Activated gamma-delta T cell treated with anti-CD3 and anti-CD28 coated beads, Interleukin-2, amount 50 U/mL, for 16 hours (primary cell): ENCODE results near the gene KISS1.

Source experiments
- DNase-seq: peaks from one replicate; pipeline ENCODE4 v3.0.0-alpha.2; 2020; ENCODE audit warnings: low read depth

Gene KISS1

DNA sequence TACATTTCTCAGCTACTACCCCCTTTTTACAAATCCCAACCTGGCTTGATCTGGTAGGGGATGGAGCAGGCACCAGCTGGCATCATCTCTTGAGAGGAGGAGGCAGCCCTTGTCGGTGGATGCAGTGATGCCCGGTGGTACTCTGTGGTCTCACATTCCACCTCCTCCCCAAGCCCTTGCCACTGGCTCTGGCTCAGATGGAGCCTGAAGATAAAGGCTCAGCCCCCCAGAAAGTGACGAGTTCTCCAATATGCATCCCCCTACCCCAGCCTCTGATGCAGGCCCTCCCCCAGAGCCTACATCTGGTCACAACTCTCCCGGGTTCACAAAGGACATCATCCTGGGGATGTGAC lies 21.3 kb upstream of the KISS1 start:
- DNase-seq = no peak

DNA sequence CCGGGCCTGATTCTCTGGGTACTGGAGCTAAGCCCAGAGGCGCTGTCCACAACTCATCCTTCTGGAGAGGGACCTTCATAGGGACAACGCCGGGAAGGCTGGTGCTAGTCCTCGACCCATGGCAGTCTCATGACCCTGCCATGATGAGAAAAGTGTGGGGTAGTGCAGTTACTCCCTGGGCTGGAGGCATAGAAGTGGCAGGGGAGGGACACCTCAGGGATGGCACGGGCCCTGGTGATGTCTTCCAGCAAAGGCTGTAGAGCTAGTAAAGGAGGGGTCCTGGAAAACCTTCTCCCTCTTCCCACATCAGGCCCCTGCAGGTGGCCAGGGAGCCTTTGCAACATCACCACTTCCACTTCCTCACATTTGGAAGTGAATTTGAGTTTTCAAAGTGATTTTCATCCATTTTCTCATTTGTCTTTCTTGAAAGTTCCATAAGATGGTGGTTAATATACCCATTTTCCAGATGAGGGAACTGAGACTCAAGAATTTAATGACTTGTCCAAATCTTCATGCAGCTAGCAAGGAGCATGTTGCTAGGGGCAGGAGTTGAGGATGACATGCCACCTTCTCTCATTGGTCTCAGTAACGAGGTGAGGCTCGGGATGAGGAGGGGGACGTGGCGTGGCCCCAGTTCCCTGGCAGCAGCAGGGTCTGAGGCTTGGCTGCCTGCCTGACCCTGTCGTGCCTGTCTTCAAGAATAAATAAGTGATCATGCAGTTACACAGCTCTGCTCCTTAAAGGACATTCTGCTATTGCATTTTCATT lies 20.8 kb upstream of the KISS1 start:
- no peak for DNase-seq

- no peak for DNase-seq
Observed at GRCh38 chr1:204216236-204216635, 19.9 kb upstream of the KISS1 start.

DNA sequence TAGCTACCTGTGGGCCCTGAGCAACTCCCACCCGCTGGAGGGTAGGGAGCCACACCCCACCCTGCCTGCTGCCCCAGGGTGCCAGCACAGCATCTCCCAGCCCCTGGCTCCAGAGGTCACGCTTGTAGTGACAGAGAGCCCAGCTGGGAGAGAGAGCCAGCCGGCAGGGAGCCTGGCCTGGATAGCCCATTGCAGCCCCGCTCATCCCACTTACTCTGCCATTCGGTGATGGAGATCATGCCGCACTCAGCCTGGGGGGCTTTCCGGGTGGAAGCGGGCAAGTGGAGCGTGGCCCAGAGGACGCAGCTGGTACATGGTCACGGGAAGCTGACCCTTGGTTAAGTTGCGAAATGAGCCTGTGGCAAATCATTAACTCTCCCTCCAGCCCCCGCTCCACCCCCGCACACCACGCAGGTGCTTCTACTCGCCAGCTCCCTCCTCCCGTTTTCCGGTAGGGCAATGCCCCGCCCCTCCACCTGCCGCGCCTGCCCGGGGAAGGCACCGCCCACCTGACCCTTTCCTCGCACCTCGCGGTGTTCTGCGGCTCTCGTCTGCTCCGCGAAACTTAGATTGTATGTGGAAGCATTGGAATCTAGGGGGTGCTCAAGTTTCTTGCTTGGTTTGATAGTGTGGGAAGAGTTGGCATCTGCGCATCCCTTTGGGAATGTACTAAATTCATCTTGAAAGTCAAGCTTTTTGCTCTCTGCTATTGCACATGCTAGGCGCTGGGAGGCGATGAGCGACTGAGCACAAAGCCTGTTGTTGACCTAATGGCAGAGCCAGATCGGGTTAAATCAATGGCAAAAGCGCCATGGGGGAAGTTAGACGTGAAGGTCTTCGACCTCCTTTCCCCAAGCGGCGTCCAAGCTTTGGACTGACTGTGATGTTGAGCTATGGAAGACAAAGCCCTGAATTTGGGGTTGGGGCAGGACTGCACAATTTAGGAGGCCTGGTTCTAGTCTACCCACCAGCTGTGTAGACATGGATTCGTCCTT lies 17.7 kb upstream of the KISS1 start, which contains the start of gene GOLT1A:
Gene GOLT1A, minus strand, starts transcription at position 321 of the 995 bp plus-strand sequence. Its CDS starts 82 bp downstream, at position 239.
- no peak for DNase-seq

DNA sequence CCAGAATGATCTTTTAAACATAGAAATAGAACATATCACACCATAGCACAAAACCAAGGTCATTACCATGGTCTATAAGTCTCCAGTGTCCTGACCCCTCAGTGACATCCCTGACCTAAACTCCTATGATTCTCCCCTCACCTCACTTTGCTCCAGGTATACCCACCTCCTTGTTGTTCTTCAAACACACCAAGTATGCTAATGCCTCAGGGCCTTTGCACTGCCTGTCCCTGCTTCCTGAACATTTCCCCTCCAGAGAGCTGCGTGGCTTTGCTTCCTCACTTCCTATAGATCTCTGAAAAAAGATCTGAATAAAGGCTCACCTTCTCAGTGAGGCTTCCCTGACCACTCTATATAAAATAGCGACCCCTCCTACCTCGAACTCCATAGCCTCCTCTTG lies 16.4 kb upstream of the KISS1 start:
- no peak for DNase-seq

GRCh38 chr1:204211046-204211445 lies 14.8 kb upstream of the KISS1 start:
- DNase-seq = no peak

DNA sequence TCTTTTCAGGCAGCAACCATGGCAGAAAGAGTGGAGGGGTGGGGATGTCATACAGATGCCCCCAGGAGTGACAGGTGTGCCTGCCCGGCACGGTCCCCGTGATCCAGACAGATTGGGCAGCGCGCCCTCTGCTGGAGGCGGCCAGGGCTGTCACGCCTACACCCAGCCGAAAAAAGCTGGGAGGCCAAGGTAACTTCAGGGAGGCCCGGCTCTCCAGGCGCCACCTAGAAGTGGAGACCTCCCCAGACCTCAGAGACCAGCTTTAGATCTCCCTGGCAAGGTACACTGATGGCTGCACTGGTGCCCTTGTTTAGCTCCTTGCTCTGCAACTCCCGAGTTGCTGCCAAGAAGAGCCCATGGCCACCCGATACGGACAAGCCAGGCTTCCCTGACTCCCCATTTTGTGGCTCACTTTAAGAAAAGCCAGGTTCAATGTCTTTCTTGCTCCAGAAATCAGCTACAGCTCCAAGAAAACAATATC lies 10.9 kb upstream of the KISS1 start:
- DNase-seq = peak; percentile 68

GRCh38 chr1:204206121-204206520 lies 9.8 kb upstream of the KISS1 start:
- no peak for DNase-seq

DNA sequence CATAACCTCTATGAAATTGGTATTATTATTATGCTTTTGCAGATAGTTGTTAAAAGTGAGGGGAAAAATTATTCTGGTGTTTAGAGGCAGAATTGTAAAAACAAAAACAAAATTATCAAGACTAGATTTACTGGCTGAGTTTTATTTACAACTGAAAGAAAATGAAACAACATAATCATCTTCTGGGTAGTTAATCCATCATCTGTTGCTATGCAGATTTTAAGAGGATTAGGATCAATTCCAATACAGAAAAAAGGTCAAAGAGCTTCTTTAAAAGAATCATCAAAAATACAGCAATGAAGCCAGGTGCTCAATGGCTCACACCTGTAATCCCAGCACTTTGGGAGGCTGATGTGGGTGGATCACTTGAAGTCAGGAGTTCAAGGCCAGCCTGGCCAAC lies 9.2 kb upstream of the KISS1 start:
- no peak for DNase-seq

DNA sequence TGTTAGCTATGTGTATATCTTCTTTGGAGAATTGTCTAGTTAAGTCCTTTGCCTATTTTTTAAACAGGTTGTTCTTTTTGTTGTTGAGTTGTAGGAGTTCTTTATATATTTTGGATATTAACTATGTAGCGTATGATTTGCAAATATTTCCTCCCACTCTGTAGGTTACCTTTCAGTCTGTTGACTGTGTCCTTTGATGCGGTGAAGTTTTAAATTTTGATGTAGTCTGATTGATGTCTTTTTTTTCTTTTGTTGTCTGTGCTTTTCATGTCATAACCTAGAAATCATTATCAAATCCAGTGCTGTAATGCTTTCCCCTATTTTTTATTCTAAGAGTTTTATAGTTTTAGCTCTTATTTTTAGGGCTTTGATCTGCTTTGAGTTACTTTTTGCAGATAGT lies 8.7 kb upstream of the KISS1 start:
- no peak for DNase-seq

GRCh38 chr1:204203206-204203767 lies 7.0 kb upstream of the KISS1 start:
- no peak for DNase-seq

GRCh38 chr1:204202481-204202880 lies 6.2 kb upstream of the KISS1 start:
- DNase-seq = no peak

GRCh38 chr1:204201348-204202040 lies 5.2 kb upstream of the KISS1 start:
- DNase-seq = no peak

- no peak for DNase-seq
Observed at GRCh38 chr1:204199579-204199978, 3.3 kb upstream of the KISS1 start.

DNA sequence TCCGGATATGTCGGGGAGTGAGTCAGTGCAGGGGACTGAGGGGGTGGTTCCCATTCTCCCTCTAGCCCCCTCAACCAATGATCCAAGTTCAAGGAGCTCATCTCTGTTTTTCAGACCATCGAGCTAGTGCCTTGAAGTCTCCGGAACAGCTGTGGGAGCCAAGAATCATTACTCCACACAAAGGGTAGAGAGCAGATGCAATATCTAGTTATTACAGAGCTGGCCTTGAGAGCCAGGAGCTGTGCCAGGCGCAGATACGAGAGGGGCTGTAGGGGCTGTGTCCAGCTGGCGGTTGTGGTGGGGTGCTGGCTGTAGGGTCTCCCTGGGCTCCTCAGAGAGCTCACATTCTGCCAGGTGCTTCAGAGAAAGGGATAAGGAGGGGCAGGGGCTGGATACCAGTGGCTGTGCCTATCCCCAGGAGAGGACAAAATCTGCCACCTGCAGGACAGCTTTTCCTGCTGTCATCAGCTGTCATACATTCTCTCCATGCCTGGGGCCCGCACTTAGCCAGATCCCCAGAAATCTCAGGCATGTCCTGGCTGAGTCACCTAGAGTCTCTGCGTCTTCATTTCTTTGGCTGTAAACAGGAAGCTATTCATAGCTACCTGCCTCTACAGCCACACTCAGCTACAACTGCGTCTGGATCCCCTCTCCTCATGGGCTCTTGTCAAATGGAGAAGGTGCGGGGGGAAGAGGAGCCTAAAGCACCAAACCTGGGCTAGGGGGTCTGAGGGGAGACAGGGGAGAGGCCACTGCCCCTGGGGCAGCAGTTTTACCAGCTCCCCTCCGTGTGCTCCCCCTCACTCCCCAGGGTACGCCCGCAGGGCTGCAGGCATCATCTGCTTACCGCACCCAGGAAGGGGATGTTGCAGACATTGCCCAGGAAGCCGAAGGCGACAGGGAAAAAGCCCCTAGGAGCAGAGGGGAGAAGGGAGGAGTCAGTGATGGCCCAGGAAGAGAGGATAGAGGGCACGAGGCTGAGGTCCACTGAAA lies 2.4 kb upstream of the KISS1 start:
- no peak for DNase-seq

GRCh38 chr1:204197068-204197467 lies 777 bp upstream of the KISS1 start:
- no peak for DNase-seq

GRCh38 chr1:204194771-204195170 lies 1.5 kb downstream of the KISS1 start:
- no peak for DNase-seq

GRCh38 chr1:204194080-204194479 lies 2.2 kb downstream of the KISS1 start:
- no peak for DNase-seq

- DNase-seq = no peak
Observed at GRCh38 chr1:204192589-204193352, 3.5 kb downstream of the KISS1 start.

DNA sequence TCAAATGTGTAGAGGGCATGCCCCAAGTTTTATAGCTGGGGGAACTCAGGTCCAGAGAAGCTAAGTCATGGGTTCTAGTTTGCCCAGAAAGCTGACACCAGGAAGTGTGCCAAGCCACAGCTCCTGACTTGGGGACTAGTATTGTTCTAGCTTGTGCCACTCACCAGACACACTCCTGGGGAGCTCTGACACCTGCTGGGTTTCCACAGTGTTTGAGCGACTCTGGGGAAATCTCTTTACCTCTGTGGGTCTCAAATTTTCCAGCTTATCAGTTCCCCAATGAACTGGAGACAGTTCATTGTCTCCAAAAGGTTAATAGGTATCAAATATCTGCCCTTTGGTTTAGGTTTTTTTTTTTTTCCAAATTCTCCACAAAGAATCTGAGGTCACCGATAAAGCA lies 4.2 kb downstream of the KISS1 start:
- no peak for DNase-seq
